Muscle of leg (tissue), 16 donors: ENCODE results near the gene ASB12. TPM values are rescaled to one million over a fixed set of nuclear protein-coding genes. Genes with fewer than 3 reads are reported as not detected.
"Not testable (repeated sequence)": the region's sequence is repeated elsewhere in the genome, so short reads cannot be mapped to it uniquely, and the experiment has no call there.

Source experiments
- DNase-seq: peaks from one replicate; pipeline ENCODE4 v3.0.0; 2013
- H3K27ac ChIP-seq: one replicate; pipeline ENCODE4 v1.5.1; 2013; ENCODE audit warnings: mild to moderate bottlenecking, low read length, control low read depth
- H3K27me3 ChIP-seq: one replicate; pipeline ENCODE4 v1.6.1; 2013; ENCODE audit warnings: low read length; ENCODE audit not compliant: control insufficient read depth, insufficient read depth
- H3K36me3 ChIP-seq: one replicate; pipeline ENCODE4 v1.6.1; 2013; ENCODE audit warnings: low read length; ENCODE audit not compliant: control insufficient read depth, insufficient read depth
- H3K4me1 ChIP-seq: one replicate; pipeline ENCODE4 v1.6.1; 2013; ENCODE audit warnings: low read length; ENCODE audit not compliant: control insufficient read depth, insufficient read depth
- H3K4me3 ChIP-seq: one replicate; pipeline ENCODE4 v1.5.1; 2013; ENCODE audit warnings: low read length, control low read depth
- H3K9me3 ChIP-seq: replicated peaks from 2 replicates; pipeline ENCODE4 v1.6.1; 2013; ENCODE audit warnings: low read depth, low read length; ENCODE audit not compliant: control insufficient read depth
- WGBS: methylation state at CpG from one replicate; pipeline ENCODE4 v1.1.5; 2013; ENCODE audit warnings: missing lambda C conversion rate; ENCODE audit not compliant: insufficient coverage; 5-methylcytosine and 5-hydroxymethylcytosine counted together
- long read RNA-seq, 11 donors: transcript quantifications; one replicate each; lab custom pipeline, GENCODE V29; 2026
- polyA plus RNA-seq, 8 donors: library from polyadenylated mRNA; unstranded; fragments of 120-200 nt; gene quantifications; one replicate each; pipeline versions ENCODE4 v1.2.1 to v1.2.3, GENCODE V29; 2013; ENCODE audit warnings: inconsistent platforms in 1 of 8, low replicate concordance in 1 of 8; ENCODE audit not compliant: insufficient read length in 8 of 8, insufficient read depth in 1 of 8
- total RNA-seq: library from RNA; stranded (reverse); fragments of 120-200 nt; gene quantifications from one replicate; pipeline ENCODE4 v1.2.4, GENCODE V29; 2013

ASB12 gene, protein sequence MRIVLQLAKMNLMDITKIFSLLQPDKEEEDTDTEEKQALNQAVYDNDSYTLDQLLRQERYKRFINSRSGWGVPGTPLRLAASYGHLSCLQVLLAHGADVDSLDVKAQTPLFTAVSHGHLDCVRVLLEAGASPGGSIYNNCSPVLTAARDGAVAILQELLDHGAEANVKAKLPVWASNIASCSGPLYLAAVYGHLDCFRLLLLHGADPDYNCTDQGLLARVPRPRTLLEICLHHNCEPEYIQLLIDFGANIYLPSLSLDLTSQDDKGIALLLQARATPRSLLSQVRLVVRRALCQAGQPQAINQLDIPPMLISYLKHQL
- 9.5 TPM for total RNA-seq
- polyA plus RNA-seq, result 10 to 100 TPM; 12.0 to 22.3 (median 19.3) TPM
- long read RNA-seq, donor 1, transcript ASB12-201 (3 exons, 1,289 nt), result major isoform, 6 of 6 reads
- long read RNA-seq, donor 1, partial matches to known transcripts, result 0 of 6 reads
- long read RNA-seq, donor 1, other reads (novel, unspliced or antisense), result 0 of 6 reads
- long read RNA-seq, donor 2, result 0 reads
- long read RNA-seq, donor 3, transcript ASB12-201 (3 exons, 1,289 nt), result major isoform, 11 of 11 reads
- long read RNA-seq, donor 3, partial matches to known transcripts, result 0 of 11 reads
- long read RNA-seq, donor 3, other reads (novel, unspliced or antisense), result 0 of 11 reads
- long read RNA-seq, donor 4, partial matches to known transcripts, result 0 of 4 reads
- long read RNA-seq, donor 4, other reads (novel, unspliced or antisense), result 0 of 4 reads
- long read RNA-seq, donor 5, transcript ASB12-201 (3 exons, 1,289 nt), result major isoform, 12 of 28 reads
- long read RNA-seq, donor 5, partial matches to known transcripts, result 16 of 28 reads
- long read RNA-seq, donor 5, other reads (novel, unspliced or antisense), result 0 of 28 reads
- long read RNA-seq, donor 6, transcript ASB12-201 (3 exons, 1,289 nt), result major isoform, 22 of 28 reads
- long read RNA-seq, donor 6, partial matches to known transcripts, result 6 of 28 reads
- long read RNA-seq, donor 6, other reads (novel, unspliced or antisense), result 0 of 28 reads
- long read RNA-seq, donor 7, transcript ASB12-201 (3 exons, 1,289 nt), result major isoform, 7 of 24 reads
- long read RNA-seq, donor 7, partial matches to known transcripts, result 17 of 24 reads
- long read RNA-seq, donor 7, other reads (novel, unspliced or antisense), result 0 of 24 reads
- long read RNA-seq, donor 8, transcript ASB12-201 (3 exons, 1,289 nt), result major isoform, 5 of 5 reads
- long read RNA-seq, donor 8, partial matches to known transcripts, result 0 of 5 reads
- long read RNA-seq, donor 8, other reads (novel, unspliced or antisense), result 0 of 5 reads
- long read RNA-seq, donor 9, transcript ASB12-201 (3 exons, 1,289 nt), result major isoform, 11 of 18 reads
- long read RNA-seq, donor 9, partial matches to known transcripts, result 7 of 18 reads
- long read RNA-seq, donor 9, other reads (novel, unspliced or antisense), result 0 of 18 reads
- long read RNA-seq, donor 10, transcript ASB12-201 (3 exons, 1,289 nt), result major isoform, 20 of 25 reads
- long read RNA-seq, donor 10, partial matches to known transcripts, result 5 of 25 reads
- long read RNA-seq, donor 10, other reads (novel, unspliced or antisense), result 0 of 25 reads
- long read RNA-seq, donor 11, transcript ASB12-201 (3 exons, 1,289 nt), result major isoform, 7 of 7 reads
- long read RNA-seq, donor 11, partial matches to known transcripts, result 0 of 7 reads
- long read RNA-seq, donor 11, other reads (novel, unspliced or antisense), result 0 of 7 reads

DNA sequence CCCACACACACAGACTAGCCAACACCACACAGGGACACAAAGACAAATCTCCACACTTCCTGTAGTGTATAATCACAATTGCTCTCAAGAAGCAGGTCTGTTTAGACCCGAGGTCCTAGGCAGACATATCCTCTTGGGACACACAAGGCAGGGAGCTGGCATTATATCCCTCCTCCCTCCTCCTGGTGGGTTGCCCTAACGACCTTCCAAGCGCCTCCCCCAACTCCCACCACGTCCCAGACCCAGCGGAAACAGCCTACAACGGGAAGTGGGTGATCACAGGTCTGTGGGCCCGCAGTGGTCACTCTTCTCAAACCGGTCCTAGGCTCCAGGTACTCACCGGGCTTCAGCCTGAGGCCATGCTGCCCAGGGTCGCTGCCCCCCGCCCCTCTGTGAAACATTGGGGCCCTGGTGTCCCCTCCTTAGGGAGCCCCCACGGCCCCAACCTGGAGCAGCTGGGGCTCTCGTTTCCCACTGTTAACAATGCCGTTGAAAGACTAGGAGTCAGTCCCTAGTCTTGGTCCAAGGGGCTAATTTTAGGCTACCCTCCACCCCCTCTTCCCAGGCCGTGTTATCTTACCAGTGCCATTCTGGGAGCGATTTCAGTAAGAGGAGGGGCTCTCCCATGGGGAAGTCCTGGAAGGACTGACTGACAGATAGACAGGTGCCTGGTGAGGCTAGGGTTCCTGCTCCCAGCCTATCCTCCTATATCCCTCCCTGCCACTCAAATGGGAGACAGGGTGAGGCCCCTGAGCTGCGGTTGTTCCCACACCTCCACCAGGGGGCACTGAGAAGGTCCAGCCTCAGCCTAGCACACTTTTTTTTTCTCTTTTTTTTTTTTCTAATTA lies at the start of gene ASB12:
ASB12 (minus strand) TSS at position 485 of the 848 bp plus-strand sequence. CDS start 4,957 bp downstream, outside the sequence.
- H3K36me3 ChIP-seq, result no peaks in the 10 kb centered on the region
- no peaks in the 10 kb centered on the region for H3K9me3 ChIP-seq
- H3K27ac ChIP-seq, result peak within 1 kb of the TSS; percentile 51
- H3K27me3 ChIP-seq, result no peaks in the 10 kb centered on the region
- WGBS, result 60% methylated on average over 12 of the region's 17 CpGs
- DNase-seq, result peak; percentile 51
- peak within 1 kb of the TSS; percentile 17 for H3K4me3 ChIP-seq
- H3K4me1 ChIP-seq, result no peaks in the 10 kb centered on the region

DNA sequence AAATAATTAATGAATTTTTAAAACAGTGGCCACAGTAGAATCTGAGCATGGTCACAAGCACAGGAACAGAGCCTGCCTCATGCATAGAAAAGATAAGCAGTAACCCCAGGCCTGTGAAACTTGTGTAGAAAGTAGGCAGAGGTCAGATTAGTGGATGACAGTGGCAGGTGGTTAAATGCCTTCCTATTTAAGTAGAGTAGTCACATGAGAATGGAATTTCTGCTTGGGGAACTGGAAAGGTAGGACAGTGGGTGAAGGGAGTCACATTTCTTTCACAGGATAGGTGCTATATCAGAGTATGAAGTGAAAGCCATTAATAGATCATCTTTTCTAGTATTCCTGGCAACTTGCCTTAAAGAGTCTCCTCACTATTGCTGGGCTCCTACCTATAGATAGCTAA lies 34.9 kb upstream of the ASB12 start:
- Histone ChIP-seq H3K4me1 (no peaks in the 10 kb centered on the region), H3K4me3 (no peak overlapping the region), H3K27ac (no peak overlapping the region), H3K9me3 (no peaks in the 10 kb centered on the region), H3K27me3 (no peaks in the 10 kb centered on the region), H3K36me3 (no peaks in the 10 kb centered on the region)
- peak; percentile 22 for DNase-seq

DNA sequence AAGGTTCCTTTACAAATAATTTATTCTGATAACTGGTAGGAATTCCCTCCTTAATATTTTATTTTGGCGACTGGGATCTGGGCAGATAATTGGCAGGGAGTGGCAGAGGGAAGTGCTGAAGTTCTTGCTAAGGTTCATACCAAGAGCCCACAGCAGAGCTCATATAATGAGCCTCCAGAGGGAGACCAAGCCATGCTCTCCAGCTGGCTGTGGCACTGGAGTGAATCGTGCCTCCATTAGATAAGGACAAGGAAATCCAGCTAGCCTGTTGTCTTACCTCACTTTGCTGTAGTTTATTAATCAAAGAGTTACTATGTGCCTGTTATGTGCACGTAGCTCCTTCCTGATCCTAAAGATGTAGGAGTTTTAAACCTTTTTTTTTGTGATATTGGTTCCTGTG lies 1.3 kb downstream of the ASB12 start:
- DNase-seq, result peak; percentile 5
- H3K4me1 ChIP-seq, result no peaks in the 10 kb centered on the region
- no CpG with 5 or more reads among the region's 3 CpGs for WGBS
- no peaks in the 10 kb centered on the region for H3K9me3 ChIP-seq
- H3K36me3 ChIP-seq, result no peaks in the 10 kb centered on the region
- H3K27me3 ChIP-seq, result no peaks in the 10 kb centered on the region
- H3K4me3 ChIP-seq, result no peak overlapping the region
- H3K27ac ChIP-seq, result no peak overlapping the region

DNA sequence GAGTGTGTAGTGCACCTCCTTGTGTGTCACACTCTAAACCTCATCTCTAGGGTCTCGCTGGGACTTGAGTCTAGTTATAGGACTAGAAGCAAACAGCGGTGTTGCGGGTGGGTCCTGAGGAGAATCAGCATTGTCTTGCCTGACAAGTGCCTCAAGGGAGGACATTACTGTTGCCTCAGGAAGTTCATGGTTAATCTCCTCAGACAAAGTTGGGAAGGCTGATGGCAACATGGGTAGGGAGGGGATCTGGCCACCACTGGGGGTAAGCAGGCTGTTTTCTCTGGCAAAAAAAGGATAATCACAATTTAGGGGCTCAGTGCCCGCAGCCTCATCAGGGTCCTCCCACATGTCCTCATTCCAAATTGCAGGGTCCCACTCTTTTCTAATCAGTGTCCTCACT lies 12.4 kb downstream of the ASB12 start:
- Histone ChIP-seq H3K4me3 (no peak overlapping the region), H3K36me3 (no peaks in the 10 kb centered on the region), H3K4me1 (no peaks in the 10 kb centered on the region), H3K9me3 (no peaks in the 10 kb centered on the region), H3K27me3 (no peaks in the 10 kb centered on the region), H3K27ac (no peak overlapping the region)
- WGBS, result 98% methylated on average over 4 of the region's 4 CpGs
- DNase-seq, result no peak

DNA sequence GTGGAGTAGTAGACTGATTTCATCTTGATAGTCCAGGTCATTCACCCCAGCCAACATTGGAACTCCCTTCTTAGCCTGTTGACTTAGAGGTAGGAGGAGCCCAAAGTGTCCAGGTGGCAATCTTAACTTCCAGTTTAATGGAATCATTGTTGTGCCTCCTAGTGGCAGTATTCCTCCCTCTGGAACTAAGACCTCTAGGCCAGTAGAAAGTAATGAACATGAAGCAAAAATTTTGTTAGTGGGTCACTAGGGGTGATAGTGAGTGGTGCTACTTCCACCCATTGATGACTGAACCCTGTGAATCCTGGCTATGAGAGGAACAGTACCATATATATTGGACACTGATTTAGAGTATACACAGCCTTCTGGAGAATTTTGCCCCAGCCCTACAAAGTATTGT lies 16.4 kb downstream of the ASB12 start:
- not testable (repeated sequence) for H3K27ac ChIP-seq, H3K4me3 ChIP-seq, H3K27me3 ChIP-seq, DNase-seq, H3K36me3 ChIP-seq, H3K9me3 ChIP-seq, H3K4me1 ChIP-seq

DNA sequence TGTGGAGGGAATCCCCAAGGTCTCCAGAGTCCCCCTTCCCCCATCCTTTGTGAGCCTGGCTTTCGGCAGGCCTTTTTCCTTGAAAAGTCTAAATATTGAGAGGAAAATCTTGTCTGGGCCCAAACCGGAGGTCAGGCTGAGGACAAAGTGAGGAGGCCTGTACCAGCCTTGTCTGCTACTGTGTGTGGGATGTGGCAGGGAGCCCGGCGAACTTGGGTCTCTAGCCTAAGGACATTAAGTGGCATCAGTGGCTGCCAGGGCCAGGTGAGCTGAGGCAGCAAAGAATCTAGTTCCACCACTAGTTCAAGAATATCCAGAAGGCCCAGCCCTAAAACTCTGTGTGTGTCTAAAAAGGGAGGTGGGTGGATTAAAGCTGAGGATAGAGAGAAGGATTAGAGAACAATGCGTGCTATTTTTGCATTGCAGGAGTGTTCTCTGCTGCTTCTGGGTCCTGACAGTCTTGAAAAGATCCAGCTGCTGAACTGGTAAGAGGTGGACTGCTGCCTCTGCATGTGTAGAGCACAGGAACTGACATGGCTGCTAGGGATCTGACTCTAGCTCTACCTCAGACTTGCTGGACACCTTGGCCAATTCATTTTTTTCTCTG lies 23.7 kb downstream of the ASB12 start:
- peak overlapping the region; percentile 91 for H3K27ac ChIP-seq
- H3K36me3 ChIP-seq, result no peaks in the 10 kb centered on the region
- no peaks in the 10 kb centered on the region for H3K9me3 ChIP-seq
- H3K4me1 ChIP-seq, result peaks cover 28% of the 10 kb centered on the region
- DNase-seq, result peak; percentile 18
- peak overlapping the region; percentile 52 for H3K4me3 ChIP-seq
- 41% methylated on average over 2 of the region's 5 CpGs for WGBS
- H3K27me3 ChIP-seq, result no peaks in the 10 kb centered on the region

DNA sequence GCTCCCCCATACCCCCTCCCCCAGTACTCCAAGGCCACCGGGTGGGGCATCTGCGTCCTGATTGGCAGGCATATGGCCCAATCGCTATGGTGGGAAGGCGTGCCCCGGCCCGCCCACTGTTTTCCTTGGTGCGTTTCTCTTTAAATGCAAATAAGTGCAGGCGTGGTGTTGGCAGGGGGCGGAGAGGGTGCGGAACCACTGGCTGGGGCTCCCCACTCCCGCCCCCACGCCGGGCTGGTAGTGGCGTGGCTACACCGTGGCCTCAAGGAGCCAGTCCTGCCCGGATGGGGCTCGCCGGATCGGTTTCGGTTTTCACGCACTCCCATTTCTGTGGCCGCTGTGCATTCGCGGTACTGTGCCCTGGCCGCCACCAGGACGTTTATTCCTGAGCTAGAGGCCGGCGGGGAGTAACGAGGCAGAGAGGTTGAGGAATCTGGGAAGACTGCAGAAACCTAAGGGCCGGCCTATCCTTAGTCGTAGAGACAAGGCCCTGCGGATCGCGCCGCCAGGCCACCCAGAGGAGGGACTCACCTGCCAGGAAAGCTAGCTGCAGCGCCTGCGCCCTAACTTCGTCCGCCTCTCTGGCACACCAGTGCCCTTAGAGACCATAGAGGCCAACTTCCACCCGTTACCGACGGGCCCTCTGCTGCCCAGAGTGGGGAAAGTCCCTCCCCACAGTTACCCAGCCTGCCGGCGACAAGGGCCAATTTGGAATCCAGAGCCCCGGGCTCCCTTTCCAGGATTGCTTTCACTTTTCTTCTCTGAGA lies 24.5 kb downstream of the ASB12 start:
- DNase-seq, result peak; percentile 97
- 33% methylated on average over 42 of the region's 45 CpGs for WGBS
- Histone ChIP-seq H3K4me3 (peak overlapping the region; percentile 52), H3K27ac (peak overlapping the region; percentile 91), H3K4me1 (peaks cover 28% of the 10 kb centered on the region), H3K9me3 (no peaks in the 10 kb centered on the region), H3K27me3 (no peaks in the 10 kb centered on the region), H3K36me3 (no peaks in the 10 kb centered on the region)

DNA sequence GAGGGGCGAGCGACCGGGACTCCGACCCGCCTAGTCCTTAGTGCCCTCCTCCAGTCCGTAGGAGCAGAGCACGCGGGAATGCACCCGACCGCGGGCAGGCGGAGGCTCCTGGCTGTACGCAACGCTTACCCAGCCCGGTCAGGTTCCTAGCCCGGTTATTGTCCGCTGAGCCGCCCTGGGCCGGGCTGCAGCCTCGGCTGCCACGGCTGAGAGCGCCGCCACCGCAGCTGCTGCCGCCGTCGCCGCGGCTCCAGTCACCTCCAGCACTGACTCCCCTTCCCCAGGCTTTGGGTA lies 25.0 kb downstream of the ASB12 start, which contains the start of gene AMER1:
AMER1 (minus strand) TSS at position 268 of the 294 bp plus-strand sequence. CDS start 12,422 bp downstream, outside the sequence.
- Histone ChIP-seq H3K9me3 (no peaks in the 10 kb centered on the region), H3K36me3 (no peaks in the 10 kb centered on the region), H3K4me3 (peak within 1 kb of the TSS; percentile 52), H3K27me3 (no peaks in the 10 kb centered on the region), H3K27ac (peak within 1 kb of the TSS; percentile 91), H3K4me1 (peaks cover 28% of the 10 kb centered on the region)
- WGBS, result 44% methylated on average over 29 of the region's 29 CpGs
- no peak for DNase-seq
